ENCODE measurements around the gene SLC25A11. TPM values are rescaled to one million over a fixed set of nuclear protein-coding genes. Genes with fewer than 3 reads are reported as not detected.
A peak's percentile ranks its signal among the peaks of the same experiment; 100 is the strongest.

SLC25A11 gene, protein sequence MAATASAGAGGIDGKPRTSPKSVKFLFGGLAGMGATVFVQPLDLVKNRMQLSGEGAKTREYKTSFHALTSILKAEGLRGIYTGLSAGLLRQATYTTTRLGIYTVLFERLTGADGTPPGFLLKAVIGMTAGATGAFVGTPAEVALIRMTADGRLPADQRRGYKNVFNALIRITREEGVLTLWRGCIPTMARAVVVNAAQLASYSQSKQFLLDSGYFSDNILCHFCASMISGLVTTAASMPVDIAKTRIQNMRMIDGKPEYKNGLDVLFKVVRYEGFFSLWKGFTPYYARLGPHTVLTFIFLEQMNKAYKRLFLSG
- 10 to 100 TPM; 61.0 to 89.1 (median 71.4) TPM for polyA plus RNA-seq (ENCODE audit: low read depth in 6 of 6)

DNA sequence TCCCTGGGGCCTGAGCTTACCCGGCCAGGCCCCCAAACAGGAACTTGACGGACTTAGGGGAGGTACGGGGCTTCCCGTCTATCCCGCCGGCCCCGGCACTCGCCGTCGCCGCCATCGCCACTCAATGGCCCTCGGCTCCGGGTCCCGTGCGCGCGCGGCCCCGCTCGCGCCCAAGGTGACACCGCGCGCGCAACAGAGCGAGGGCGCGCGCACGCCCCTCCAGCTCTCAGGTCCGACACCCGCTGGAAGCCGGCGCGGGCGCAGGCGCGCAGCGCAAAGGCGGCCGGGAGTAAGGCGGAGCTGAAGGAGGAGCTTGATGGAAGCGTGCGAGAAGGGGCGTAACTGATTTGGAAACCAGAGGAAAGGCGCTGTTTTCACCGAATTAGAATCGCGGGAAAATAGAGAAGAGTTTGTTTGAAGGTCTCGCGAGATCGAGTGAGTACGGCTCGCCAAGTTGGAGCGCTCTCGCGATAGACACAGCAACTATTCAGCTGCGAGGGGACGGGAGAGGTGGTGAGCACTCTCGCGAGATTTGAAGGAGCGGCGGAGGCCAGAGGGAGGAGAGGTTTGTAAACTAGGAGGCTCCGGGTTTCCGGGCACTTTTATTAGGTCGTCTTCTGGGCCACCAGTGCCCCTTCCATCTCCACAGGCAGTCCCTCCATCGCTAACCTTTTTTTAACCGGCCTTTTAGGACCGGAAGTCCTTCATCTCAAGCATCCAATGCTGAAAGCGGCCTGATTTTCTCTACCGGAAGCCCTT, at the start of gene SLC25A11, which contains the start of gene RNF167:
TSS of gene SLC25A11 (minus strand) at position 251 of the 759 bp plus-strand sequence. CDS start at position 115, 136 bp downstream.
TSS of gene RNF167 (plus strand) at position 473 of the 759 bp plus-strand sequence. CDS start 642 bp downstream, outside the sequence.
- Mint-ChIP-seq H3K4me3 (peak within 1 kb of the TSS; percentile 92 to 99 (median 99)), H3K27ac (peak within 1 kb of the TSS; percentile 93 to 98 (median 96)), H3K4me1 (peaks cover 54 to 71% (median 69%) of the 10 kb centered on the region in 3 donors), H3K36me3 (peaks cover 5 to 26% of the 10 kb centered on the region in 2 donors), H3K9me3 (no peaks in the 10 kb centered on the region), H3K27me3 (no peaks in the 10 kb centered on the region)
- peak; percentile 86 for ATAC-seq (ENCODE audit: low read depth in 2 of 2)
- DNase-seq = peak; percentile 96

DNA sequence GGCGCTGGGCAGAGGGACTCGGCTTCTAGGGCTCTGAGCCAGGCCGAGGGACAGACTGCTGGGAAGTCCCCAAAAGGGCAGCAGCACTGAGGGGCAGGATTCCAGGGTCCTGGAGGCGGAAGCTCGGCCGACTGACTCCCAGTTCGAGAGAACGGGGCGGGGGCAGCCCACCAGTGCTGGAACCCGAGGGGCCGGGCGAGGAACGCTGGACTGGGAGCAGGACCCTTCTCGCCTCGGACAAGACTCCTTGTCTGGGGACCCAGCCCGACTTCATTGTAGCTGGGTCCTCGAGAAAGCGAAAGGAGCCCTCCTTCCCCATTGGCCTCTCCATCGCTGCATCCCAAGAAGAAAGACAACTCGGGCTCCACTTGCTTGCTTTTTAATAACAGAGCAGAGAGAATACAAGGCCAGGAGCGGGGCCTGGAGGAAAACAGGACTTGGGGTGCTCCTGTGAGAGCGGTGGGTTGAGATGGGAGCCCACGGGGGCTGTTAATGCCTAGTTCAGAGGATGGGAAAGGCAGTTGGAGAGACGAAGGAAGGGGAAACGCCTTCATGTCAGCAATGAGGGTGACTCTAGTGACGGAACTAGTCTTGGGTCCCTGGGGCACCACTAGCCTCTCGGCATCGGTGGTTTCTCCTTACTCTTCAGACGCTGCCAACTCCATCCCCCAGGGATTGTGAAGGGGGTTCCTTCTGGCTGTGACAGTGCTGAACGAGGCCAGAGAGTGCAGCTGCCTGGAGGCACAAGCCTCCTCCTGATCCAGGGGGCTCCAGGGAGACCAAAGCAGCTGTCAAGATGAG, 48.1 kb upstream of the SLC25A11 start:
- Mint-ChIP-seq H3K27ac (peak overlapping the region; percentile 92 to 96 (median 96)), H3K4me1 (peaks cover 40 to 41% (median 40%) of the 10 kb centered on the region in 3 donors), H3K4me3 (peak overlapping the region; percentile 83 to 96 (median 94)), H3K27me3 (no peaks in the 10 kb centered on the region), H3K9me3 (no peaks in the 10 kb centered on the region), H3K36me3 (peaks cover 0 to under 1% of the 10 kb centered on the region in 2 donors)
- peak; percentile 44 to 62 for ATAC-seq (ENCODE audit: low read depth in 2 of 2)
- DNase-seq = no peak

DNA sequence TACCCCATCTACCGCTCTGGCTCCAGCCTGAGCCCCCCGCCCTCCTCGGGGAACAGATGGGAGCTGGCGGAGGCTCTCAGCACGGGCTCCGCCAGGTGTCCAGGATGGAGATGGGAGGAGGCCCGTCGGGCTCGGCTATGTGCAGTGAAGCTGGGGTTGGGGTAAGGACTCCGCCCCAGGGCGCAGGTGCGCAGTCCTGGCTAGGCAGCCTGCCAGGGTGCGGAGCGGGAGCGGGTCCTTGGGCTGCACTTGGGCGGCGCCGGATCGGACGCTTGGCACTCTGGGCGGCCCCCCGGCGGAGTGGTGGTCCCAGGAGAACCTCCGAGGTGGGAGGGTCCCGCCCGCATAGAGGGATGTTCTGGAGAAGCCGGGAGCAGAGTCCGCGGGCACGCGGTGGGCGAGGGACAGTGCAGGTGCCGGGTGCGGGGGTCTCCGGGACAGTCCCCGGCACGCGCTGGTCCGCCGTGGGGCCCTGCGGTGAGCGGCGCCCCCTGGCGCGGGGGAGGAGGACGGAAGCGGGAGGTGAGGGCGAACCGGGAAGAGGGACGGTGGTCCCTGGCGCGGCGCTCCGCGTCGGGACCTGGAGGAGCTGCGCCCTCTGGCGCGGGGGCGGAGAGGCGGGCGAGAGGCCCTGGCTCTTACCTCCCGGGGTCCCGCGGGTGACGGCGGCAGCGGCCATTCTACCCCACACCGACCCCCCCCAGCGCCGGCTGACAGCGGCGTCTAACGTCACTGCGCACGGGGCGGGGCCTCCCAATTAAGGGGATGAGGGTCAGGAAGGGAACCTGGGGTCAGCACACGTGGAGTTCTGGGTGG, 47.3 kb upstream of the SLC25A11 start, which contains the start of gene CAMTA2:
TSS of gene CAMTA2 (minus strand) at position 725 of the 816 bp plus-strand sequence. CDS start 1,453 bp downstream, outside the sequence.
- Mint-ChIP-seq H3K4me1 (peaks cover 44 to 48% (median 46%) of the 10 kb centered on the region in 3 donors), H3K27ac (peak within 1 kb of the TSS; percentile 92 to 96 (median 96)), H3K4me3 (peak within 1 kb of the TSS; percentile 83 to 96 (median 94)), H3K27me3 (no peaks in the 10 kb centered on the region), H3K36me3 (peaks cover 3 to 8% of the 10 kb centered on the region in 2 donors), H3K9me3 (no peaks in the 10 kb centered on the region)
- DNase-seq = peak; percentile 85
- ATAC-seq (ENCODE audit: low read depth in 2 of 2) = peak; percentile 81

DNA sequence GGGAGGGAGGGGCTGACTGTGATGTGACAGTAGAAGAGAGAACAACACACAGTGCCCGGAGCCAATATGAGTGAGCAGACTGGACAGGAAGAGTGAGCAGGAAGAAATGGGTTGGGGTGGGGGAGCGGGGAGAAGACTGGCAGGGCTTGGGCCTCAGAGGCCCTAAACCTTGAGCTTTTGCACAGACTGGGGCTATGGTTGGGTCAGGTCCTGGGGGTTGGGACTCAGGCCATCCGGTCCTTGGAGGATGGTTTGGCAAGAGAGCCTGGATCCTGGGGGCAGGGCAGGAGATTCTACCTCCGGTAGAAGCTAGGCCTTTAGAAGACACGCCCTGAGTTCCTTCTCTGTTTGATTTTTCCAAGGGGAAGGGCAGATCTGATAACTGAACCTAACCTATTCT, 46.6 kb upstream of the SLC25A11 start:
- no peak for ATAC-seq (ENCODE audit: low read depth in 2 of 2)
- no peaks in the 10 kb centered on the region for H3K9me3 Mint-ChIP-seq
- H3K27me3 Mint-ChIP-seq = no peaks in the 10 kb centered on the region
- peak overlapping the region in 5 of 6 donors; percentile 65 to 96 (median 91) for H3K27ac Mint-ChIP-seq
- no peak for DNase-seq
- H3K4me1 Mint-ChIP-seq = peaks cover 50 to 55% (median 53%) of the 10 kb centered on the region in 3 donors
- H3K36me3 Mint-ChIP-seq = peaks cover 4 to 16% of the 10 kb centered on the region in 2 donors
- H3K4me3 Mint-ChIP-seq = peak overlapping the region; percentile 83 to 96 (median 94)

DNA sequence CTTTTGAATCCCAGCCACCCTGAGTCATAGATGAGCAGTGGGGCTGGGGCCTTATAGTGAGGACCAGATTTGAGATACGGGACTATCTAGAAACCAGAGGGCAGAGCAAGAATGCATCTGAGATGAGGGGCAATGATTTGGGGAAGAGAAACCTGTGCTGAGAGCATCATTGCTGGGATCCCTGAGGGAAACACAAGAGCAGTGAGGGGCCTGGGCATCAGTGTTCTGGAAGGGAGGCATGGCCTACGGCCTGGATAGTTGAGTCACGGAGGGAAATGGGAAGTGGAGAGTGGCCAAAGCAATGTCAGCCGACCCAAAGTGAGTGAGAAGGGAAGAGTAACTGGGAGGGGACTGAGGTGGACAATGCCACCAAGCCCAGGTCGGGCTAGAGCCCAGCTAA, 42.5 kb upstream of the SLC25A11 start:
- Mint-ChIP-seq H3K9me3 (no peaks in the 10 kb centered on the region), H3K4me1 (peaks cover 54 to 61% (median 60%) of the 10 kb centered on the region in 3 donors), H3K4me3 (peak overlapping the region in 3 of 8 donors; percentile 15 to 68 (median 67)), H3K27ac (peak overlapping the region in 5 of 6 donors; percentile 16 to 92 (median 81)), H3K27me3 (no peaks in the 10 kb centered on the region), H3K36me3 (peaks cover 9 to 24% of the 10 kb centered on the region in 2 donors)
- DNase-seq = no peak
- no peak for ATAC-seq (ENCODE audit: low read depth in 2 of 2)

DNA sequence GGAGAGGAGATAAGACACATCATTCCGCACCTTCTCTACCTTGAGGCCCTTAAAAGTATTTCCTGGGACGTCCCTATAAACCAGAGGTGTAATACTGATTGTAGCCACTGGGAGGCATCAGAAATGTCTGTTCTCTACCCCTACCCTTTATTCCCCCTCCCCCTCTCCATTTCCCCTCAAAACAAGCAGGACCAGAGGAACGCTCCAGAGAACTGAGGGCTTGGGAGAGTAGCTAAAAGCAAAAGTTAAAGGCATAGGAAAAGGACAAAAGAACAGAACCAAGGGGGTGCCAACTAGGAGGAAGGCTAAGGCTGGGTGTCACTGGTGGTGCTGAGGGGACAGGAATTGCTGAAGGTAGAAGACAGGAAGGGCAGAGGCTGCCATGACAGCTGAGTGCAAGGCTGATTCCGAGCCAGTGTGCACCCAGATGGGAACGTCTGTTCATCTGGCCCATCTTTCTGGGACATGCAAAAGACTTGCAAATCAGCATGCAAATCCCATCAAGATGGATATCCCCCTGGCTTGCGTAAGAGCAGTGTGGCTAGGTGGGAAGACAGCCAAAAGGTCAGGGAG, 40.9 kb upstream of the SLC25A11 start:
- ATAC-seq (ENCODE audit: low read depth in 2 of 2) = peak; percentile 49 to 54

DNA sequence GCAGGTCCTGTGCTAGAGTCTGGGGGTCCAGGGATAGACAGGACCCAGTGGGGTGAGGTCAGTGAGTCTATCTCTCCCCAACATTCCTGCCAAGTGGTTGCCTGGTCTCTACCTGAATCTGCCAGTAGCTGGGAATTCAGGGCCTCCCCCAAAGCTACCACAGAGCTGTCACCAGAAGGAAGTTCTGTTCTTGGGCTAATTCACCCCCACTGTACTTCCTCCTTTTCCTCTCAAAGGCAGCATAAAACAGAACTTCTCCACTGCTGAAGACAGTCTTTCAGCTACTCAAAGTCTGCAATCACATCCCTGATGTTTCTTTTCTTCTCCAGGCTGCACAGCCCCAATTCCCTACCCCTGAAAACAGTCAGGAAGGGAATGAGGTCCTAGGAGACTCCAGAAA, 38.9 kb upstream of the SLC25A11 start:
- Mint-ChIP-seq H3K4me3 (peak overlapping the region in 6 of 8 donors; percentile 18 to 62 (median 46)), H3K4me1 (peaks cover 46 to 52% (median 48%) of the 10 kb centered on the region in 3 donors), H3K9me3 (no peaks in the 10 kb centered on the region), H3K27me3 (no peaks in the 10 kb centered on the region), H3K36me3 (peaks cover 9 to 45% of the 10 kb centered on the region in 2 donors), H3K27ac (peak overlapping the region in 4 of 6 donors; percentile 43 to 85 (median 67))
- ATAC-seq (ENCODE audit: low read depth in 2 of 2) = peak; percentile 80 to 90
- no peak for DNase-seq

More for the DNA sequence above, 40.9 kb upstream of the SLC25A11 start:
- Mint-ChIP-seq H3K9me3 (no peaks in the 10 kb centered on the region), H3K27me3 (no peaks in the 10 kb centered on the region), H3K36me3 (peaks cover 9 to 26% of the 10 kb centered on the region in 2 donors), H3K27ac (peak overlapping the region in 5 of 6 donors; percentile 26 to 89 (median 79)), H3K4me3 (peak overlapping the region in 3 of 8 donors; percentile 1 to 88 (median 7)), H3K4me1 (peaks cover 42 to 50% (median 45%) of the 10 kb centered on the region in 3 donors)
- DNase-seq = no peak

DNA sequence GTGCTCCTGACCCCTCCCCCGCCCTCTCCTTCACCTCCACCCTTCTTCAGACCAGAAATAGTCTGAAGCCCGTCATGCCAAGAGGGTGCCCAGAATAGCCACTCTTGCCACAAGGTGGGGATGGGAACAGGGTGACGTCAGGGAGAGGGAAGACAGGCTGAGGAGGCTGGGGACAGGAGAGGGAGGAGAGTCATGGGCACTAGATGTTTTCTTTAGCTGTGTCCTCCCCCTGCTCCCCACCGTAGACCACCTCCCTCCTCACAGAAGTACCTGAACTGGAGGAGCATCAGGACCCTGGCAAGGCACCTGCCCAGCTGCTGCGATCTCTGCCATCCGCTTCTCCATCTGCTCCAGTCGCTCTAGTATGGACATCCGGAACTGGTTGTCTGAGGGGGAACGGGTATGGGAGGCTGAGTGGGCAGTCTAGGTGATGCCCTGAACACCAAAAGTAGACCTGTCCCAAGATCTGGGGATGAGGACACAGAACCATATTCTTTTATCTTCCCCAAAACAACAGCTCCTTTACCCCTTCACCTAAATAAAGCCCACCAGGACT, 34.3 kb upstream of the SLC25A11 start:
- Mint-ChIP-seq H3K27ac (no peak overlapping the region), H3K36me3 (peaks cover 0 to 29% of the 10 kb centered on the region in 2 donors)

DNA sequence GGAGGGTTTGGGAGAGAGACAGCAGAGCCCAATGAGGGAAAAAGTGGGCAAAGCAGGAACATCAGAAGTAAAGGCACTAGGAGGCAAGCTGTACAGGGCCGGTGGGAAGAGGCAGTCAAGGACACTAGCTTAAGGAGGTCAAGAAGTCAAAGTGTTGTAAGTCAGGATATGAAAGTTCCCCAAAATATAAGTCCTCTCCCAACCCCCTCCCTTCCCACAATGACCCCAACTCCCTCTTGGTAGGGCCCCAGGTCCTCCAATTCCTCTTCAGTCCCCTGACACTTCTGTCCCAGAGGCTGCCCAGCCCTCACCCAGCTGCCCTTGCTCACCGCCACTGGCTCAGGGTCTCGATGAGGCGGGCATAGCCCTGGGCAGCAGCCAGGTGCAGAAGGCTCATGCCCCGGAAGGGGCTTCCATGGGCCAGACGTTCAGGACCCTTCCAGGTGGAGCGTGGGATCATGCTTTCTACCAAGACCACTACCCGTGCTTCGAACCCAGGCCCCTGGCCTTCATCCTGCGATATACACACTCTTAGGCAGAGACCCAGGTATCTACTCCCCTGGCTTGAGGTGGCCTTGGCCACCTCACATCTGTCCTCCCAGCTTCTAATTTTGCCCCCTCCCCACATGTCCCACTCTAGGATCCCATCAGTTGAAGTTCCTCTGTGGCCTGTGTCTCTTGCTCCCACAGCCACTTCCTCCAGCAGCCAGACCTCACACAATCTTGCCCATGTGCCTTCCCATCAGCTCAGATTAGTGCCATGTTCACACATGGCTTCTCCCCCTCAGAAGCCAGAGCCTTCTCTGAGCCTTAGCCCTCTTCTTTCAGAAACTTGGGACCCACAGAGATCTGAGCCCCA, 33.6 kb upstream of the SLC25A11 start:
- peaks cover 7 to 30% (median 14%) of the 10 kb centered on the region in 3 donors for H3K4me1 Mint-ChIP-seq
- no peaks in the 10 kb centered on the region for H3K27me3 Mint-ChIP-seq
- no peaks in the 10 kb centered on the region for H3K9me3 Mint-ChIP-seq
- H3K27ac Mint-ChIP-seq = peak overlapping the region in 1 of 6 donors; percentile 65
- H3K4me3 Mint-ChIP-seq = no peak overlapping the region
- H3K36me3 Mint-ChIP-seq = peaks cover 0 to 29% of the 10 kb centered on the region in 2 donors
- no peak for ATAC-seq (ENCODE audit: low read depth in 2 of 2)
- no peak for DNase-seq

More for the DNA sequence above, 34.3 kb upstream of the SLC25A11 start:
- H3K4me3 Mint-ChIP-seq = no peak overlapping the region
- H3K4me1 Mint-ChIP-seq = peaks cover 14 to 35% (median 21%) of the 10 kb centered on the region in 3 donors
- DNase-seq = no peak
- ATAC-seq (ENCODE audit: low read depth in 2 of 2) = no peak
- H3K27me3 Mint-ChIP-seq = no peaks in the 10 kb centered on the region
- no peaks in the 10 kb centered on the region for H3K9me3 Mint-ChIP-seq

DNA sequence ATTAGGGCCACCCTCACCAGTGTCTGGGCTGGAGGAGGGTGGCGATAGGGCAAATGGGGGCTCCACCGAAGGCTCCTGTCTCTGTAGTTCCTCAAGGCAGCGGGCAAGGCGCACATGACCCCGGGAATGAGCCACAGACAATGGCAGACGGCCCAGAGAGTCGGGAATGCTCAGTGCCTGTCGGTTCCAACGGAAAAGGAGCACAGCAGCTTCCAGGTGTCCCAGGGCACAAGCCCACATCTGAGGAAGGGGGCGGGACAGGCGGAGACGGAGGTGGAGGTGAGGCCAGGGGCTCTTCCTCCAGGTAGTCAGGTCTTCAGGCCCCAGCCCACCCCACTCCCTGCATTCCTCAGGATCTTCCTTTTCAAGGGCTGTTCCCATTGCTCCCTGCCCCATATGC, 32.9 kb upstream of the SLC25A11 start:
- no peak for ATAC-seq (ENCODE audit: low read depth in 2 of 2)

More for the DNA sequence above, 32.9 kb upstream of the SLC25A11 start:
- no peak for DNase-seq
- Mint-ChIP-seq H3K27me3 (no peaks in the 10 kb centered on the region), H3K9me3 (no peaks in the 10 kb centered on the region), H3K36me3 (peaks cover 0 to 29% of the 10 kb centered on the region in 2 donors), H3K4me1 (peaks cover 2 to 26% (median 10%) of the 10 kb centered on the region in 3 donors), H3K4me3 (no peak overlapping the region), H3K27ac (peak overlapping the region in 3 of 6 donors; percentile 27 to 65 (median 29))

Measured in naive B cell (primary cell).